Suprapubic skin (tissue), 4 donors: ENCODE results near the gene PEX1.

ENCODE experiments used
- CTCF ChIP-seq, 2 donors: fragments of 200-600 bp in 1 of 2; fragments of 450-650 bp in 1 of 2; sonication (generic) in 1 of 2; IDR thresholded peaks; one replicate each; pipeline ENCODE4 v1.5.1; 2016 to 2019; ENCODE audit warnings: antibody characterized with exemption in 2 of 2, mild to moderate bottlenecking in 1 of 2, moderate library complexity in 1 of 2
- EP300 ChIP-seq: sonication (generic); formaldehyde crosslinking; IDR thresholded peaks from one replicate; pipeline ENCODE4 v1.6.1; 2017; ENCODE audit warnings: antibody characterized with exemption
- POLR2AphosphoS5 ChIP-seq, 3 donors: sonication (generic); formaldehyde crosslinking; IDR thresholded peaks; one replicate each; pipeline ENCODE4 v1.6.1; 2017; ENCODE audit warnings: antibody characterized with exemption in 3 of 3

GRCh38 chr7:92487804-92488203 lies 40.5 kb downstream of the PEX1 start:
- no peak for TF ChIP-seq CTCF (IDR thresholded peaks at IDR 0.05)
- TF ChIP-seq EP300, result no peak
- TF ChIP-seq POLR2AphosphoS5 (IDR thresholded peaks at IDR 0.05), result no peak
